HG03571 (cell line): ENCODE results near the gene TPR.
"Not testable (repeated sequence)": the region's sequence is repeated elsewhere in the genome, so short reads cannot be mapped to it uniquely, and the experiment has no call there.

Experiments
- ATAC-seq: cut with Tn5 transposase; IDR thresholded peaks from one replicate; pipeline ENCODE4 v1.9.1; 2021; ENCODE audit not compliant: unreplicated experiment

The TPR gene

GRCh38 chr1:186375152-186375928 lies at the start of gene TPR, which contains the start of gene ODR4:
TPR (minus strand) TSS chr1:186375253; CDS start chr1:186375028, 225 bp downstream.
ODR4 (plus strand) TSS chr1:186375838; CDS start chr1:186379786, 3,948 bp downstream.
- ATAC-seq: peak; percentile 86

- no peak for ATAC-seq
Observed at GRCh38 chr1:186424539-186424938, 49.5 kb upstream of the TPR start.

- ATAC-seq: no peak
Observed at GRCh38 chr1:186421446-186421845, 46.4 kb upstream of the TPR start.

- ATAC-seq: peak; percentile 65
Observed at GRCh38 chr1:186420923-186421322, 45.9 kb upstream of the TPR start.

GRCh38 chr1:186420311-186420710 lies 45.3 kb upstream of the TPR start:
- ATAC-seq: no peak

GRCh38 chr1:186418503-186418902 lies 43.5 kb upstream of the TPR start:
- ATAC-seq: no peak

GRCh38 chr1:186413319-186413718 lies 38.3 kb upstream of the TPR start:
- no peak for ATAC-seq

DNA sequence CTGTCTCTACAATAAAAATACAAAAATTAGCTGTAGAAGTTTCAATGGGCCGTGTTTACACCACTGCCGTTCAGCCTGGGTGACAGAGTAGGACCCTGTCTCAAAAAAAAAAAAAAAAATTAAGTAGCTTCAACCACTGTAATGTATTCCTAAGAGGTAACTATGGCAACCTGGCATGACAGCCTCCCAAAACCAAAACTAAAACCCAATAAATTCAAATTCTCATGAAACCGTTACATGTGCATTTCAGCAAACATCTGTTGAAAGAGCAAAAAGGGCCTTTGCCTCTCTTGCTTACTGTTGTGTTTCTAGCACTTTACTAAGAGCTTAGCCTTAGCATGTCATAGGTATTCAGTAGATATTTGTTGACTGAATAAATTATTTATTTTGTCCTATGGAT lies 34.0 kb upstream of the TPR start:
- no peak for ATAC-seq

GRCh38 chr1:186404454-186405051 lies 29.5 kb upstream of the TPR start:
- ATAC-seq: no peak

GRCh38 chr1:186403632-186404031 lies 28.6 kb upstream of the TPR start:
- ATAC-seq: no peak

DNA sequence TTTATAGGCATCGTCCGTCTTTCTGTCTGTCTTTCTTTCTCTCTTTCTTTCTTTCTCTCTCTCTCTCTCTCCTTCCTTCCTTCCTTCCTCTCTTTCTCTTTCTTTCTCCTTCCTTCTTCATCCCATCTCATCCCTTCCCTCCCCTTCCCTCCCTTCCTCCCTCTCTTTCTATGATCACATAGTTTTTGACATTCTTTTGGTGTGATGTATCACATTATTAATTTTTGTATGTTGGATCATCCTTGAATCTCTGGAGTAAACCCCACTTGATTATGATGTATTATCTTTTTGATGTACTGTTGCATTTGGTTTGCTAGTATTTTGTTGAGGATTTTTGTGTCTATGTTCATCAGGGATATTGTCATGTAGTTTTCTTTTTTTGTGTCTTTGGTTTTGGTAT lies 26.4 kb upstream of the TPR start:
- not testable (repeated sequence) for ATAC-seq

- ATAC-seq: not testable (repeated sequence)
Observed at GRCh38 chr1:186392711-186393110, 17.7 kb upstream of the TPR start.

- ATAC-seq: no peak
Observed at GRCh38 chr1:186391841-186392240, 16.8 kb upstream of the TPR start.

DNA sequence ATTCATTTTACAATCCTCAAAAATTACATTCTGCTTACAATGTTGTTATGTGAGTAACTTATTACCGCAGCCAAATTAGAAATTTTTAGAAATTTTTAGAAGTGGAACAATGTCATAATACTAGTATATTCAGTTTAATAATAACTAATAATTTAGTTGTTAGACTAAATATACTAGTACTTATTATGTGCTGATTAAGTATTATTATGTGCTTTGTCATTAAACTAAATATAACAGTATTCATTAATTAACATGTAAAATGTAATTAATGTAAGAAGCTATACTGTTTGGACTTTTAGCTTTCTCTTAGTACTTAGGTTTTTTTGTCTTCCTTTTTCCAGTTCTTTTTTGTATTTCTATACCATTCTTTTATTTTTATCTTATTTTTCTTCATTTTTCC lies 15.9 kb upstream of the TPR start:
- no peak for ATAC-seq

DNA sequence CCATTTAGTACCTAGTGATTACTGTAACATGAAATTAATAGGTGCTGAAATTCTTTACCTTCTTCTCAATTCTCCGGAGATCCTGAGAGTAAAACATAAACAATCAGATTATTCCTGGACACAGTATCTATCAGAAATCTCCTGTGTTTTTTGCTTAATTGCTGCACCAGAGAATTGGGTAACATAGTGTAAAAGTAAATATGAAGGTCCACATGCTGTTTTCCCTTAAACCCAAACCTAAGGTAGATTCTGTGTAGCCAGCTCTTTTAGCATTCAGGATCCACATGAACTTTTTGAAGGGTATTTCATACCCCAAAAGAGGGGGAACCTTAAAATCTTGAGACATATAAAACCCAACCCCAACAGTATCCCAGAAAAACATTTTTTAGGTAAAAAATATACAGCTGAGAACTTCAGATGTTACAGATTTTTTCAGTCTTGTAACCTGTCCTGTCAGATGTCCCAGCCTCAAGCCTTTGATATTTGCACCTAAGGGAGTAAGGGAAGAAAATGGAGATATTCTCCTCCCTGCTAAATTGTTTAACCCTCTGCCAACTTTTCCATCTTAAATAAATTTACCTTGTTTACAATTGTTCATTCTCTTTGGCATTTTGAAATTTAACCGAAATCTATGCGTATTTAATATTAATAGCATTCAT lies 11.8 kb upstream of the TPR start:
- ATAC-seq: no peak

DNA sequence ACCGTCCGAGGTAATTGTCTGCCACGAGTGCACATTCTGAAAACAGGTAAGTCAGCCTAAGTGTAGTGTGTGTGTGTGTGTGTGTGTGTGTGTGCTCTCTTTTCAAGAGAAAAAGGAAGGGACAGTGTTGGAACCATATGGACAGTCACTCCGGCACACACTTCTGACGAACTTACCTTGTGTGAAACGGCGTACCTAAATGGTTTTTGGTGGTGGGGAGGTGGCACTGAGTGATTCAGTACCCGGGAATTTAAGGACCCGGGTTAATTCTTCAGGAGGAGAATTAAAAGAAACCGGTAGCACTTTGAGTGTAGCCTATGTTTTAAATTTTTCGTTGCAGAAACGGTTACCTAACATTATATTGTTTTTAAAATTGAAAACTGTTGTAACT lies 871 bp upstream of the TPR start:
- ATAC-seq: no peak

DNA sequence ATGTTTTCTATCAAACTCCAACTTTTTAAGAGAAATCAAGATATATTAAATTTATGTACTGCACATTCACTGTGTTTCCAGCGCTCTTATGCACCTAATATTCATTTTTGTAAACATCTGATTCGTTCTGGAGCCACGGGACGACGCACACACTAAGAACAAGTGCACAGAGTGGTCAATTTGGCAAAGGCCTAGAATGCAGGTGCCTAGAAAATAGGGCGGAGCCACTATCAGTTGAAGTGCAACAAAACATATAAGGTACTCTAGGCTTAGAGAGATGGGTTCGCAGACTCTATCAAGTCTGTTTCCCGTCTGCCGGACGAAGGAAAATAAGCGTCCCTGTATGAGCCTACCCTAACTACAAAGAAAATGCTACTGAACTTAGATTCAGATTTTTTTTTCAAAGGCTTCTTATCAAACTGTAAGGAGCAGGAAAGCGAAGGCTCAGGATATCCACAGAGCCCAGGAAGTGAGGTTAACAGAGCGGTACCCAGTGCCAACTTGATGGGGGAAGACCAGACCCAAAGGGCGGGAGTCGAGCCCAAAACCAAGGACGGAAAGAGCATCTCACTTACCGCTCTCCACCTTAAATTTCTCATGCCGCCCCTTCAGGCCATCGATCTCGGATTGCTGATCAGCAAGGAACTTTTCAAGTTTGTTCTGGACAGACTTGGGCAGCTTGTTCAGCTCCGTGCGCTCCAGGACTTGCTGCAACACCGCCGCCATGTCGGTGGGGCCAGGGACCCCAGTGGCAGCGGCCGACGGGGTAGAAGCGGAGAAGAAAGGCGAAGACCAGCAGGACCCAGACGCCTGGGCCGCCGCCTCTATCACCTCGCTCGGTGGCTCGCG lies 526 bp downstream of the TPR start:
- peak; percentile 29 for ATAC-seq

DNA sequence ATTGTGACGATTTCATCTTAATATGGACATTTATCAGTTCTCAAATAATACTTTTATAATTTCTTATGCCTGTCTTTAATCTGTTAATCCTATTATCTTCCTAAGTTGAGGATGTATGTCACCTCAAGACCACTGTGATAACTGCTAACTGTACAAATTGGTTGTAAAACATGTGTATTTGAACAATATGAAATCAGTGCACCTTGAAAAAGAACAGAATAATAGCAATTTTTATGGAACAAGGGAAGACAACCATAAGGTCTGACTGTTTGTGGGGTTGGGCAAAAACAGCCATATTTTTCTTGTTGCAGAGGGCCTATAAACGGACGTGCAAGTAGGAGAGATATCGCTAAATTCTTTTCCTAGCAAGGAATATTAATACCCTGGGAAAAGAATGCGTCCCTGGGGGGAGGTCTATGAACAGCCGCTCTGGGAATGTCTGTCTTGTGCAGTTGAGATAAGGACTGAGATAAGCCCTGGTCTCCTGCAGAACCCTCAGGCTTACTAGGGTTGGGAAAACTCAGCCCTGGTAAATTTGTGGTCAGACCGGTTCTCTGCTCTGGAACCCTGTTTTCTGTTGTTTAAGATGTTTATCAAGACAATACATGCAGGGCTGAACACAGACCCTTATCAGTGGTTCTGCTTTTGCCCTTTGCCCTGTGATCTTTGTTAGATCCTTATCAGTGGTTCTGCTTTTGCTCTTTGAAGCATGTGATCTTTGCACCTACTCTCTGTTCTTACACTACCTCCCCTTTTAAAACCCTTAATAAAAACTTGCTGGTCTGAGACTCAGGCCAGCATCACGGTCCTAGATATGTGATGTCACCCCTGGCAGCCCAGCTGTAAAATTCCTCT lies 27.0 kb downstream of the TPR start:
- not testable (repeated sequence) for ATAC-seq

DNA sequence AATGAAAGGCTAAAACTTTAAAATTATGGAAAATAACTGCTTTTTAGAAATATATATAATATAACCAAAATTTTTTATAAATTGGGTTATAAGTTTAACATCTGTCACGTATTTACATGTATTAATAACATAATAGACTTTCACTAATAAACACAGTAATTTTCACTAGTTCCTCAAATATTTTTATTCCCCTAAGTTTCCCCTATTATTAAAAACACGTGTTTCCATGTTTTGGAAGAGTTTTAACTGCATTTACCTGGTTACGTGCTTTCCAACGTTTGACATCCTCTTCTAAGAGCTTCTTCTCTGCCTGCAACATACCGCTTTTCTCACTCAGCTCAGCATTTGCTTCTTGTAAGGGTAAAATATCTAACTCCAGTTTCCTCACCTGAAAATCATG lies 34.3 kb downstream of the TPR start:
- no peak for ATAC-seq

DNA sequence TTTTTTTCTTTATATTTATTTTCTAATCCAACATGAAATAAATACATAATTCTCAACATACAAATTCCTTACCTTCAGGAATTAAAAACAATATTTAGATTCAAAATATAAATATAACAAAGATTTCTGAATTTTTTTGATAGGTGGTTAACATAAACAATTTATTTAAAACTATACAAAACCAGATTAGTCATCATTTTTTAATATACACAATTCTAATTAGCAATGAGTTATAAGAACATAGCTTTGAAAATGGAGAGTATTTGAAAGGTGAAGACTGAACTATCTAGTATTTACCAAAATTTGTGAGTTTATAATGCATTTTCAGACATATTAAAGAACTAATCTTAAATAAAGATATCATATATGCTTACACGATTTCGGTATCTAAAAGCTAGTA lies 37.5 kb downstream of the TPR start:
- no peak for ATAC-seq
